ENCODE results near the gene IL32. TPM values are rescaled to one million over a fixed set of nuclear protein-coding genes. Genes with fewer than 3 reads are reported as not detected.

IL32 gene
- total and polyA plus RNA-seq, 7 donors = 90.5 to 749 (median 192) TPM

GRCh38 chr16:3038256-3038655 lies 27.2 kb upstream of the IL32 start:
- intact Hi-C loops (cut with DNase I) = no loop called here
- DNase-seq = no peak
- Histone ChIP-seq H3K4me3 (no peak overlapping the region), H3K27me3 (ENCODE audit: insufficient read depth in 3 of 3, low read length in 2 of 3) (peaks cover 0 to 80% (median 31%) of the 10 kb centered on the region in 3 donors), H3K9me3 (no peaks in the 10 kb centered on the region), H3K4me1 (no peaks in the 10 kb centered on the region), H3K36me3 (ENCODE audit: insufficient read depth in 1 of 2, low read depth in 1 of 2) (no peaks in the 10 kb centered on the region), H3K27ac (no peak overlapping the region)
- WGBS, 3 donors = 32 to 42% (median 38%) methylated on average over 11 of the region's 11 CpGs
- ATAC-seq = no peak
- no peak for TF ChIP-seq CTCF (IDR thresholded peaks at IDR 0.05)

GRCh38 chr16:3038896-3039295 lies 26.5 kb upstream of the IL32 start:
- intact Hi-C loops (cut with DNase I) = no loop called here
- WGBS, 3 donors = 76 to 81% (median 78%) methylated on average over 5 of the region's 5 CpGs
- ATAC-seq (no peak), DNase-seq (no peak)
- Histone ChIP-seq H3K9me3 (no peaks in the 10 kb centered on the region), H3K4me1 (no peaks in the 10 kb centered on the region), H3K27ac (no peak overlapping the region), H3K4me3 (no peak overlapping the region), H3K36me3 (ENCODE audit: insufficient read depth in 1 of 2, low read depth in 1 of 2) (no peaks in the 10 kb centered on the region), H3K27me3 (ENCODE audit: insufficient read depth in 3 of 3, low read length in 2 of 3) (peaks cover 0 to 77% (median 37%) of the 10 kb centered on the region in 3 donors)
- TF ChIP-seq CTCF (IDR thresholded peaks at IDR 0.05) = no peak

GRCh38 chr16:3042376-3042775 lies 23.1 kb upstream of the IL32 start:
- Histone ChIP-seq H3K36me3 (ENCODE audit: insufficient read depth in 1 of 2, low read depth in 1 of 2) (no peaks in the 10 kb centered on the region), H3K9me3 (no peaks in the 10 kb centered on the region), H3K4me1 (peaks cover 11% of the 10 kb centered on the region), H3K27me3 (ENCODE audit: insufficient read depth in 3 of 3, low read length in 2 of 3) (peaks cover 0 to 77% (median 43%) of the 10 kb centered on the region in 3 donors), H3K27ac (no peak overlapping the region), H3K4me3 (no peak overlapping the region)
- 84 to 93% (median 91%) methylated on average over 3 of the region's 3 CpGs for WGBS, 3 donors
- intact Hi-C loops (cut with DNase I) = no loop called here
- ATAC-seq (no peak), DNase-seq (no peak)
- TF ChIP-seq CTCF (IDR thresholded peaks at IDR 0.05) = no peak

DNA sequence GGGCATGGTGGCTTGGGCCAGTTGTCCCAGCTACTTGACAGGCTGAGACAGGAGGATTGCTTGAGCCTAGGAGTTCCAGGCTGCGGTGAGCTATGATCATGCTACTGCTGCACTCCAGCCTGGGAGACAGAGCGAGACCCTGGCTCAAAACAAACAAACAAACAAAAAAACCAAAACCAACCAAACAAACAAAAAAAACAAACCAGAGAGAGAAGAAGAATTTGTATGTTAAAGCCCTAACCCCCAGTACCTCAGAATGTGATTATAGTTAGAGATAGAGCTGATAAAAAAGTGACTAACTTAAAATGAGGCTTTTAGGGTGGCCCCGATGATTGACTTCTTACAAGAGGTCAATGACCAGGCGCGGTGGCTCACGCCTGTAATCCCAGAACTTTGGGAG lies 20.7 kb upstream of the IL32 start:
- intact Hi-C loops (cut with DNase I) = no loop called here
- Histone ChIP-seq H3K36me3 (ENCODE audit: insufficient read depth in 1 of 2, low read depth in 1 of 2) (no peaks in the 10 kb centered on the region), H3K9me3 (no peaks in the 10 kb centered on the region), H3K27ac (no peak overlapping the region), H3K4me3 (no peak overlapping the region), H3K27me3 (ENCODE audit: insufficient read depth in 3 of 3, low read length in 2 of 3) (peaks cover 0 to 73% (median 36%) of the 10 kb centered on the region in 3 donors), H3K4me1 (peaks cover 11% of the 10 kb centered on the region)
- WGBS, 3 donors = 84 to 92% (median 86%) methylated on average over 6 of the region's 6 CpGs
- no peak for TF ChIP-seq CTCF (IDR thresholded peaks at IDR 0.05)
- DNase-seq (no peak), ATAC-seq (no peak)

Measured in psoas muscle (tissue), 8 donors.